CD14-positive monocyte (primary cell): ENCODE data around the gene GPS1. TPM values are rescaled to one million over a fixed set of nuclear protein-coding genes. Genes with fewer than 3 reads are reported as not detected.

Experiments used
- DNase-seq, 3 donors: peaks; one replicate each; pipeline ENCODE4 v3.0.0-alpha.2; 2011 to 2022
- H2AFZ ChIP-seq: 2 replicates; pipeline ENCODE4 v1.6.0; 2012; ENCODE audit warnings: mild to moderate bottlenecking, low read depth, low read length, inconsistent platforms; ENCODE audit not compliant: insufficient read depth, poor library complexity, severe bottlenecking
- H3K27ac ChIP-seq, 2 donors: 1 replicate in 1 of 2; 2 replicates in 1 of 2; pipeline ENCODE4 v1.5.1; 2012 to 2013; ENCODE audit warnings: low read length in 2 of 2, control low read depth in 1 of 2, inconsistent platforms in 1 of 2, low read depth in 1 of 2, mild to moderate bottlenecking in 1 of 2
- H3K27me3 ChIP-seq, 2 donors: one replicate each; pipeline versions ENCODE4 v1.6.0 to v1.6.1; 2011 to 2013; ENCODE audit warnings: low read length in 2 of 2; ENCODE audit not compliant: control insufficient read depth in 2 of 2, insufficient read depth in 2 of 2
- H3K36me3 ChIP-seq, 2 donors: replicated peaks in 1 of 2; 1 replicate in 1 of 2; 2 replicates in 1 of 2; pipeline versions ENCODE4 v1.5.1 to v1.6.1; 2012 to 2013; ENCODE audit warnings: low read length in 2 of 2, control low read depth in 1 of 2, inconsistent platforms in 1 of 2, mild to moderate bottlenecking in 1 of 2; ENCODE audit not compliant: insufficient read depth in 2 of 2, control insufficient read depth in 1 of 2
- H3K4me1 ChIP-seq, 2 donors: 1 replicate in 1 of 2; 2 replicates in 1 of 2; pipeline versions ENCODE4 v1.5.1 to v1.6.1; 2012 to 2013; ENCODE audit warnings: low read length in 2 of 2, control low read depth in 1 of 2, inconsistent platforms in 1 of 2, mild to moderate bottlenecking in 1 of 2, moderate library complexity in 1 of 2; ENCODE audit not compliant: insufficient read depth in 2 of 2, control insufficient read depth in 1 of 2
- H3K4me2 ChIP-seq: replicated peaks from 2 replicates; pipeline ENCODE3; 2012; ENCODE audit warnings: low read length, moderate library complexity, mild to moderate bottlenecking; ENCODE audit not compliant: poor library complexity, severe bottlenecking; ENCODE audit errors: extremely low read depth
- H3K4me3 ChIP-seq, 3 experiments: fragments of 200-600 bp in 1 of 3; sonication (generic) in 1 of 3; replicated peaks in 1 of 3; 1 replicate in 2 of 3; 2 replicates in 1 of 3; pipeline ENCODE4 v1.5.1; 2011 to 2013; ENCODE audit warnings: low read length in 3 of 3, mild to moderate bottlenecking in 3 of 3, control low read depth in 2 of 3, low read depth in 2 of 3, inconsistent platforms in 1 of 3, moderate library complexity in 1 of 3
- H3K79me2 ChIP-seq: 2 replicates; pipeline ENCODE4 v1.6.0; 2012; ENCODE audit warnings: mild to moderate bottlenecking, control low read depth, inconsistent platforms, low read length, moderate library complexity; ENCODE audit not compliant: insufficient read depth
- H3K9ac ChIP-seq: 2 replicates; pipeline ENCODE4 v1.6.0; 2017; ENCODE audit warnings: low read length, mild to moderate bottlenecking; ENCODE audit not compliant: insufficient read depth, poor library complexity, severe bottlenecking
- H3K9me3 ChIP-seq, 2 donors: replicated peaks in 1 of 2; 1 replicate in 1 of 2; 2 replicates in 1 of 2; pipeline versions ENCODE4 v1.5.1 to v1.6.1; 2012 to 2013; ENCODE audit warnings: low read length in 2 of 2, control low read depth in 1 of 2; ENCODE audit not compliant: control insufficient read depth in 1 of 2, insufficient read depth in 1 of 2
- H4K20me1 ChIP-seq: 2 replicates; pipeline ENCODE4 v1.6.0; 2012; ENCODE audit warnings: mild to moderate bottlenecking, low read length, control low read depth, moderate library complexity; ENCODE audit not compliant: insufficient read depth
- H3K27ac Mint-ChIP-seq, 7 donors: one replicate each; pipeline ENCODE4 v1.8.0; 2020; ENCODE audit warnings: mild to moderate bottlenecking in 7 of 7, mixed read lengths in 7 of 7, moderate library complexity in 6 of 7, inconsistent platforms in 2 of 7
- H3K27me3 Mint-ChIP-seq, 3 donors: one replicate each; pipeline ENCODE4 v1.8.0; 2021 to 2022; ENCODE audit warnings: low read depth in 3 of 3, mild to moderate bottlenecking in 3 of 3, mixed read lengths in 3 of 3, moderate library complexity in 3 of 3, inconsistent platforms in 1 of 3
- H3K36me3 Mint-ChIP-seq, 2 donors: one replicate each; pipeline ENCODE4 v1.8.0; 2020; ENCODE audit warnings: mixed read lengths in 2 of 2, inconsistent platforms in 1 of 2, mild to moderate bottlenecking in 1 of 2
- H3K4me1 Mint-ChIP-seq: one replicate; pipeline ENCODE4 v1.8.0; 2020; ENCODE audit warnings: mild to moderate bottlenecking, mixed read lengths
- H3K4me3 Mint-ChIP-seq, 2 donors: one replicate each; pipeline ENCODE4 v1.8.0; 2020; ENCODE audit warnings: mild to moderate bottlenecking in 2 of 2, mixed read lengths in 2 of 2, moderate library complexity in 1 of 2
- H3K9me3 Mint-ChIP-seq, 7 donors: one replicate each; pipeline ENCODE4 v1.8.0; 2020 to 2022; ENCODE audit warnings: mixed read lengths in 7 of 7, mild to moderate bottlenecking in 6 of 7, moderate library complexity in 6 of 7, inconsistent platforms in 2 of 7
- WGBS: methylation state at CpG from one replicate; pipeline ENCODE4 v1.1.5; 2013; ENCODE audit warnings: missing lambda C conversion rate; ENCODE audit not compliant: insufficient coverage; 5-methylcytosine and 5-hydroxymethylcytosine counted together
- intact Hi-C, 2 donors: fragments of 100-400 bp; cut with micrococcal nuclease; formaldehyde crosslinking; loops; one replicate each; pipeline versions ENCODE4 v1.15.0 to v1.15.1; 2023
- polyA plus RNA-seq, 3 donors: library from polyadenylated mRNA; depleted of rRNA in 1 of 3; unstranded in 2 of 3; stranded (reverse) in 1 of 3; fragments of 300-500 nt in 2 of 3; fragments of >200 nt in 1 of 3; fragmentation: Illumina TruSeq in 2 of 3; gene quantifications; 1 replicate in 2 of 3; 2 replicates in 1 of 3; pipeline ENCODE4 v1.2.3, GENCODE V29; 2012 to 2021
- TF ChIP-seq, protein P1 (sequence below): fragments of 200-600 bp; IDR thresholded peaks from one replicate; pipeline ENCODE4 v1.8.0; 2022; ENCODE audit warnings: antibody characterized with exemption, mild to moderate bottlenecking

GPS1 gene
- polyA plus RNA-seq, 3 donors, result 101 to 130 (median 110) TPM

DNA sequence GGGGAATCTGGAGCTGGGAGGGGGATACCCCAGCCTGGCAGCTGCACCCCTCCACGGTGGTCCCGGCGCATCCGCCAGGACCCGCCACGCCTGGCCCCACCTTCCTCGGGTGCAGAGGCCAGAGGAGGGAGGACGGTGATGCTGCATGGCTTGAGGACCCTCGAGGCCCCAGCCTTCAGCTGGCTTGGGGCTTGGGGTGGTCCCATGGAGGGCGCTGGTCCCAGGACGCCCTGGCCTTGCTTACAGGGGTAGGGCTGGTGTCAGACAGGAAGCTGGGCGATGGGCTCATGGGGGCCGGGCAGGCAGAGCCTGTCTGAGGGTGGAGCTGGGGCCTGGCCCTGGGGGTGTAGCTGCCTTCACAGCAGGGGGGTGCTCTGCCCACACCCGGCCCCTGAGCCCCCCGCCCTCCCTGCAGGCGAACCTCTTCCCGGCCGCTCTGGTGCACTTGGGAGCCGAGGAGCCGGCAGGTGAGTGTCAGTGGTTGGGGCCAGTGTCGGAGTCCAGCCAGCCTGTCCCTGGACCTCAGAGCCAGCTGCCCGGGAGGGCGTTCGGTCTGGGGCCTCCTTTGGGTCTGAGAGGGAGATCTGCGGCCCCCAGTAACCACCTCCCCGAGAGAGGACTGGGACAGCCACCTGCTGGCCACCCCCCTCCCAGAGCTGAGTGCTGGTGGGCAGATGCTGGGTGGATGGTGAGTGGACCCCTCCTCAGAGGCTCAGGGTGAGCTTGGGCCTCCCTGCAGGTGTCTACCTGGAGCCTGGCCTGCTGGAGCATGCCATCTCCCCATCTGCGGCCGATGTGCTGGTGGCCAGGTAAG, 35.4 kb upstream of the GPS1 start:
- Histone ChIP-seq H3K9me3 (no peaks in the 10 kb centered on the region), H3K4me1 (peaks cover 4 to 6% of the 10 kb centered on the region in 2 donors), H4K20me1 (peaks cover 20% of the 10 kb centered on the region), H2AFZ (no peak overlapping the region), H3K27ac (no peak overlapping the region), H3K4me2 (no peak overlapping the region), H3K27me3 (no peaks in the 10 kb centered on the region), H3K79me2 (peaks cover 11% of the 10 kb centered on the region), H3K9ac (no peak overlapping the region), H3K4me3 (no peak overlapping the region), H3K36me3 (peaks cover 15 to 17% of the 10 kb centered on the region in 2 donors)
- no peak for DNase-seq
- no peak overlapping the region for H3K4me3 Mint-ChIP-seq
- H3K4me1 Mint-ChIP-seq, result peaks cover 5% of the 10 kb centered on the region
- no peaks in the 10 kb centered on the region for H3K9me3 Mint-ChIP-seq
- peaks cover 9 to 19% of the 10 kb centered on the region in 2 donors for H3K36me3 Mint-ChIP-seq
- H3K27me3 Mint-ChIP-seq, result peaks cover 0 to 2% (median 0%) of the 10 kb centered on the region in 3 donors
- 93% methylated on average over 21 of the region's 28 CpGs for WGBS
- no peak overlapping the region for H3K27ac Mint-ChIP-seq
- intact Hi-C loops, result no loop called here
- TF ChIP-seq, protein P1, sequence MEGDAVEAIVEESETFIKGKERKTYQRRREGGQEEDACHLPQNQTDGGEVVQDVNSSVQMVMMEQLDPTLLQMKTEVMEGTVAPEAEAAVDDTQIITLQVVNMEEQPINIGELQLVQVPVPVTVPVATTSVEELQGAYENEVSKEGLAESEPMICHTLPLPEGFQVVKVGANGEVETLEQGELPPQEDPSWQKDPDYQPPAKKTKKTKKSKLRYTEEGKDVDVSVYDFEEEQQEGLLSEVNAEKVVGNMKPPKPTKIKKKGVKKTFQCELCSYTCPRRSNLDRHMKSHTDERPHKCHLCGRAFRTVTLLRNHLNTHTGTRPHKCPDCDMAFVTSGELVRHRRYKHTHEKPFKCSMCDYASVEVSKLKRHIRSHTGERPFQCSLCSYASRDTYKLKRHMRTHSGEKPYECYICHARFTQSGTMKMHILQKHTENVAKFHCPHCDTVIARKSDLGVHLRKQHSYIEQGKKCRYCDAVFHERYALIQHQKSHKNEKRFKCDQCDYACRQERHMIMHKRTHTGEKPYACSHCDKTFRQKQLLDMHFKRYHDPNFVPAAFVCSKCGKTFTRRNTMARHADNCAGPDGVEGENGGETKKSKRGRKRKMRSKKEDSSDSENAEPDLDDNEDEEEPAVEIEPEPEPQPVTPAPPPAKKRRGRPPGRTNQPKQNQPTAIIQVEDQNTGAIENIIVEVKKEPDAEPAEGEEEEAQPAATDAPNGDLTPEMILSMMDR, result no peak

- intact Hi-C loops, result no loop called here
- Histone ChIP-seq H3K4me2 (no peak overlapping the region), H2AFZ (no peak overlapping the region), H3K27me3 (no peaks in the 10 kb centered on the region), H3K9me3 (no peaks in the 10 kb centered on the region), H4K20me1 (peaks cover 27% of the 10 kb centered on the region), H3K79me2 (peaks cover 18% of the 10 kb centered on the region), H3K9ac (no peak overlapping the region), H3K4me3 (no peak overlapping the region), H3K27ac (no peak overlapping the region), H3K4me1 (peaks cover 11 to 13% of the 10 kb centered on the region in 2 donors), H3K36me3 (peaks cover 8 to 17% of the 10 kb centered on the region in 2 donors)
- WGBS, result 97% methylated on average over 21 of the region's 24 CpGs
- Mint-ChIP-seq H3K27ac (no peak overlapping the region), H3K27me3 (peaks cover 0 to 1% (median 0%) of the 10 kb centered on the region in 3 donors), H3K4me3 (no peak overlapping the region), H3K36me3 (peaks cover 6 to 17% of the 10 kb centered on the region in 2 donors), H3K9me3 (no peaks in the 10 kb centered on the region), H3K4me1 (peaks cover 12% of the 10 kb centered on the region)
- DNase-seq, result no peak
- TF ChIP-seq, protein P1, result no peak
Observed at GRCh38 chr17:82016875-82017459, 34.7 kb upstream of the GPS1 start.
